Naive B cell (primary cell): ENCODE results near the gene FBLN7. TPM values are rescaled to one million over a fixed set of nuclear protein-coding genes. Genes with fewer than 3 reads are reported as not detected.

Experiments used
- ATAC-seq, 2 donors: fragments of 150-1000 bp; cut with Tn5 transposase; 2 replicates each; pipeline ENCODE4 v1.10.0; 2021; ENCODE audit warnings: low read depth in 2 of 2, mild to moderate bottlenecking in 2 of 2, moderate library complexity in 2 of 2
- DNase-seq: peaks from one replicate; pipeline ENCODE4 v3.0.0; 2022
- H3K27ac Mint-ChIP-seq, 6 donors: one replicate each; pipeline ENCODE4 v1.8.0; 2020 to 2022; ENCODE audit warnings: mild to moderate bottlenecking in 6 of 6, mixed read lengths in 6 of 6, moderate library complexity in 5 of 6, inconsistent platforms in 2 of 6
- H3K27me3 Mint-ChIP-seq, 3 donors: one replicate each; pipeline ENCODE4 v1.8.0; 2021 to 2022; ENCODE audit warnings: mixed read lengths in 3 of 3, mild to moderate bottlenecking in 1 of 3
- H3K36me3 Mint-ChIP-seq, 2 donors: one replicate each; pipeline ENCODE4 v1.8.0; 2020 to 2022; ENCODE audit warnings: mixed read lengths in 2 of 2, inconsistent platforms in 1 of 2, mild to moderate bottlenecking in 1 of 2
- H3K4me1 Mint-ChIP-seq, 3 donors: one replicate each; pipeline ENCODE4 v1.8.0; 2020 to 2022; ENCODE audit warnings: mixed read lengths in 3 of 3, inconsistent platforms in 1 of 3, mild to moderate bottlenecking in 1 of 3, moderate library complexity in 1 of 3
- H3K4me3 Mint-ChIP-seq, 8 donors: one replicate each; pipeline ENCODE4 v1.8.0; 2020 to 2022; ENCODE audit warnings: mild to moderate bottlenecking in 8 of 8, mixed read lengths in 8 of 8, moderate library complexity in 8 of 8, inconsistent platforms in 2 of 8
- H3K9me3 Mint-ChIP-seq, 7 donors: one replicate each; pipeline ENCODE4 v1.8.0; 2020 to 2022; ENCODE audit warnings: mixed read lengths in 7 of 7, mild to moderate bottlenecking in 5 of 7, inconsistent platforms in 2 of 7, moderate library complexity in 1 of 7
- polyA plus RNA-seq, 6 donors: library from polyadenylated mRNA; unstranded; fragments of 300-500 nt; fragmentation: Illumina TruSeq; gene quantifications; one replicate each; pipeline ENCODE4 v1.2.3, GENCODE V29; 2021; ENCODE audit warnings: low read depth in 6 of 6

FBLN7 gene
- polyA plus RNA-seq, 6 donors from 2014 or later: 0.18 to 0.23 TPM; not detected in 4

GRCh38 chr2:112185131-112185530 lies 46.9 kb downstream of the FBLN7 start:
- H3K4me1 Mint-ChIP-seq: peaks cover 15 to 24% (median 20%) of the 10 kb centered on the region in 3 donors
- peaks cover 10 to 19% (median 12%) of the 10 kb centered on the region in 3 donors for H3K27me3 Mint-ChIP-seq
- no peak overlapping the region for H3K4me3 Mint-ChIP-seq
- no peak overlapping the region for H3K27ac Mint-ChIP-seq
- DNase-seq (no peak), ATAC-seq (no peak)
- H3K9me3 Mint-ChIP-seq: peaks cover 0 to 9% (median 3%) of the 10 kb centered on the region in 7 donors
- no peaks in the 10 kb centered on the region for H3K36me3 Mint-ChIP-seq

- DNase-seq: no peak
- peaks cover 15 to 24% (median 20%) of the 10 kb centered on the region in 3 donors for H3K4me1 Mint-ChIP-seq
- H3K27me3 Mint-ChIP-seq: peaks cover 0 to 8% (median 5%) of the 10 kb centered on the region in 3 donors
- ATAC-seq: no peak
- no peaks in the 10 kb centered on the region for H3K9me3 Mint-ChIP-seq
- H3K27ac Mint-ChIP-seq: peak overlapping the region in 3 of 6 donors; percentile 66 to 92 (median 84)
- H3K36me3 Mint-ChIP-seq: no peaks in the 10 kb centered on the region
- H3K4me3 Mint-ChIP-seq: no peak overlapping the region
Measured at GRCh38 chr2:112187046-112187715, 49.0 kb downstream of the FBLN7 start.

- Mint-ChIP-seq H3K4me3 (peak overlapping the region in 6 of 8 donors; percentile 13 to 59 (median 34)), H3K27me3 (peaks cover 0 to 6% (median 0%) of the 10 kb centered on the region in 3 donors), H3K36me3 (no peaks in the 10 kb centered on the region), H3K27ac (peak overlapping the region; percentile 9 to 92 (median 68)), H3K9me3 (no peaks in the 10 kb centered on the region), H3K4me1 (peaks cover 15 to 24% (median 20%) of the 10 kb centered on the region in 3 donors)
- ATAC-seq (peak; percentile 58 to 76), DNase-seq (peak; percentile 21)
Measured at GRCh38 chr2:112187805-112188596, 49.8 kb downstream of the FBLN7 start.

DNA sequence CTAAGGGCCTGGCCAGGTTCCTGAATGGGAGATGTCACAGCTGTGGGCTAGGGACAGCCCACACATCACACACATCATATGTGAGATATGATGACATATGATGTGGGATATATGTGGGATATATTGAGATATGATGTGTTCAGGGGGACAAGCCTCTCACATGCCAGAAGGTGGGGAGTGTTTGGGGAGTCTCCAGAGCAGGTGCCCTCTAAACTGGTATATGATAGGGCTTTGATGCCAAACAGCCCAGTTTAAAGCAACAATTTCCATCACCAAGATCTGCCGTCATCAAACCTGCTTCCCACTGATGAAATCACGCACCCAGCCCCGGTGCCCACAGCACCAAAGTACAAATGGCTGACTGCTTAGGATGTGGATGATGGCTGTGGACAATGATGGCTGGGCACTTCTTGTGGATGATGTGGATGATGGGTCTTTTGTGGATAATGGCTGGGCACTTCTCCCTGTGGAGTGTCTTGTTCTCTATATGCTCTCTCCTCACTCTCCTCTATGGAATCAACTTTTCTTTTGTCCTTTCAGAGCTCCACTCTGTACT lies 50.9 kb downstream of the FBLN7 start:
- ATAC-seq (no peak), DNase-seq (no peak)
- Mint-ChIP-seq H3K27ac (peak overlapping the region in 2 of 6 donors; percentile 7 to 84), H3K4me1 (peaks cover 15 to 24% (median 20%) of the 10 kb centered on the region in 3 donors), H3K27me3 (no peaks in the 10 kb centered on the region), H3K9me3 (no peaks in the 10 kb centered on the region), H3K4me3 (no peak overlapping the region), H3K36me3 (no peaks in the 10 kb centered on the region)

DNA sequence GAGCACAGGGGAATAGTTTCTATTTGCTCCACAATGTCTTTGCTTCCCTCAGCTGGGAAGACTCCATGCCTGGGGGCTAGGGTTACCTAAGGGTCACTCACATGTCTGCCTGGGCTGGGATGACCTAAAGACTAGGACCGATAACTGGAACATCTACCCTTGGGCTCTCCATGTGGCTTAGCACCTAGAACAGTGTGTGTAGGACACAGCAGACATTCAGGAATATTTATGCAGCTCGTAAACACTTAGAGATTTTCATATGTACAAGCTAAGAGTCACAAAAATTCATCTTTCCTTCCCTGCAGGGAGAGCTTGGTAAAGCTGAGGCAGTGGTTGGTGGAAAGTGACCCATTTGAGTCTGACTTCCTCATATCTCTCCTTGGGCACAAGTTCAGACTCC lies 55.8 kb downstream of the FBLN7 start:
- Mint-ChIP-seq H3K4me1 (peaks cover 0 to 3% (median 0%) of the 10 kb centered on the region in 3 donors), H3K36me3 (no peaks in the 10 kb centered on the region), H3K4me3 (no peak overlapping the region), H3K27me3 (peaks cover 0 to 7% (median 0%) of the 10 kb centered on the region in 3 donors), H3K27ac (no peak overlapping the region), H3K9me3 (no peaks in the 10 kb centered on the region)
- DNase-seq (no peak), ATAC-seq (no peak)

GRCh38 chr2:112194482-112194881 lies 56.3 kb downstream of the FBLN7 start:
- no peak overlapping the region for H3K27ac Mint-ChIP-seq
- DNase-seq: no peak
- no peak for ATAC-seq
- no peaks in the 10 kb centered on the region for H3K4me1 Mint-ChIP-seq
- H3K27me3 Mint-ChIP-seq: peaks cover 0 to 10% (median 0%) of the 10 kb centered on the region in 3 donors
- peaks cover 0 to 3% (median under 1%) of the 10 kb centered on the region in 7 donors for H3K9me3 Mint-ChIP-seq
- H3K36me3 Mint-ChIP-seq: peaks cover 0 to 2% of the 10 kb centered on the region in 2 donors
- no peak overlapping the region for H3K4me3 Mint-ChIP-seq

DNA sequence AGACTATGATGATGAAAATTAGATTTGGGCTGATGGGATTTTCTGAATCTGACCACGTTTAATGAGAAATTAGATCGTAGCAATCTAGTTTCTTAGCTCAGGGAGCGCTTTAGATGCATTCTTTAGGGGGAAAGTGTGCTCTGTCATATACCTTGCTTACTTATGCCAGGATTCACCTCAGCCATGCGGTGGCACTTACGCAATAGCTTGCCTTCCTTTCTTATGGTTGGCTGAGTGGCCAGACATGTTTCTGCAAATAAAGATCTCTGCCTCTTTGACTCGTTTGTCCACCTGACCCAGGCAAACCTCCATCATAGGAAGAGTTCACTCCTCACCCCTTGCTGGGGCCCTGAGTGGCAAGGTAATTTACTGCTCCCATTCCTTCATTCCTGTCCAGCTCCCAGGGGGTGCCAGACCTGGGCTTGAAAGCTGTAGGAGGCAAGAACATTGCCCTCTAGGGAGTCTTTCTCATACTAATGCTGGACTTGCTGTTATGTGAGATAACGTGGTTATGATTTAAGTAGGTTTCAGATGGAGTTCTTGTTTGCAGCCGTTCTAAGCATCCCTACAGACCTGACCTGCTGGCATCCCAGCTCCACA lies 57.1 kb downstream of the FBLN7 start:
- Mint-ChIP-seq H3K4me1 (no peaks in the 10 kb centered on the region), H3K4me3 (no peak overlapping the region), H3K36me3 (peaks cover 0 to 5% of the 10 kb centered on the region in 2 donors), H3K27me3 (peaks cover 0 to 12% (median 0%) of the 10 kb centered on the region in 3 donors), H3K9me3 (peaks cover 0 to 9% (median 3%) of the 10 kb centered on the region in 7 donors), H3K27ac (no peak overlapping the region)
- no peak for ATAC-seq
- no peak for DNase-seq

- Mint-ChIP-seq H3K4me1 (no peaks in the 10 kb centered on the region), H3K27ac (no peak overlapping the region), H3K27me3 (peaks cover 0 to 12% (median 0%) of the 10 kb centered on the region in 3 donors), H3K36me3 (peaks cover 0 to 5% of the 10 kb centered on the region in 2 donors), H3K4me3 (no peak overlapping the region), H3K9me3 (peaks cover 0 to 13% (median 3%) of the 10 kb centered on the region in 7 donors)
- DNase-seq (no peak), ATAC-seq (no peak)
Measured at GRCh38 chr2:112195950-112196349, 57.8 kb downstream of the FBLN7 start.

DNA sequence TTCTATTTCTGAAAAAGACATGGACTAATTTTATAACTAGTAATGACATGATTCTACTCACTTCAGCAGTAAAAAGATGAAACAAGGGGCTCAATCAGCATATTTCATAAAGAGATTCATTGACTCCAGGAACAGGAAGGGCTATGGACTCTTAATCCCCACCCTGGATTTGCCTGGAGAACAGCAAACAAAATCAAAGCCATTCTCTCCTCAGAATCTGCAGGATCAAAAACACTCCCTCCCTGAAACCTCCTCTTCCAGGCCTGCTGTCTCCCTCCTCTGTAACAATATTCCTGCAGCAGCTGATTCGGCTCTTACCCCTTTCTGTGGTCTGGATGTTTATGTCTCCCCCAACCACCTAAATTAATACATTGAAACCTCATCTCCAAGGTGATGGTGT lies 59.7 kb downstream of the FBLN7 start:
- peaks cover 2 to 5% of the 10 kb centered on the region in 2 donors for H3K36me3 Mint-ChIP-seq
- peaks cover 2 to 21% (median 6%) of the 10 kb centered on the region in 7 donors for H3K9me3 Mint-ChIP-seq
- DNase-seq (no peak), ATAC-seq (no peak)
- H3K27me3 Mint-ChIP-seq: peaks cover 0 to 12% (median 0%) of the 10 kb centered on the region in 3 donors
- H3K4me1 Mint-ChIP-seq: no peaks in the 10 kb centered on the region
- H3K4me3 Mint-ChIP-seq: no peak overlapping the region
- H3K27ac Mint-ChIP-seq: no peak overlapping the region

DNA sequence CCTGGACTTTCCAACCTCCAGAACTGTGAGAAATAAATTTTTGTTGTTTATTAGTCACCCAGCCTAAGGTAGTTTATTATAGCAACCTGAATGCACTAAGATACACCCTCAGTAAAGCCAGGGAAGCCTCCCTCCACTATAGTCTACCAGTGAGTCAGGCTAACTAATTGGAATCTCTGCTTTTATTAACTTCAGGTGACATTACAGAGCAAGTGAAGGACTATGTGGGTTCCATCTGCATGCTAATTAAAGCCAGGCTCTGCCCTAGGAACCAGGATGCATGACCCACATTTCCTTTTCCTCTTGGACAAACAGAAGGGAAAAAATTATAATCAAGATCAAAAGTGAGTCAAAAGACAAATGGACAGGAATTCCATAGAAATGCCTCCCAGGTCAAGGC lies 60.6 kb downstream of the FBLN7 start:
- DNase-seq (no peak), ATAC-seq (no peak)
- Mint-ChIP-seq H3K27me3 (peaks cover 0 to 12% (median 0%) of the 10 kb centered on the region in 3 donors), H3K27ac (no peak overlapping the region), H3K36me3 (peaks cover 5 to 6% of the 10 kb centered on the region in 2 donors), H3K9me3 (peaks cover 3 to 30% (median 14%) of the 10 kb centered on the region in 7 donors), H3K4me1 (no peaks in the 10 kb centered on the region), H3K4me3 (no peak overlapping the region)

- DNase-seq (no peak), ATAC-seq (no peak)
- H3K27me3 Mint-ChIP-seq: peaks cover 0 to 12% (median 2%) of the 10 kb centered on the region in 3 donors
- H3K36me3 Mint-ChIP-seq: peaks cover 6 to 8% of the 10 kb centered on the region in 2 donors
- no peaks in the 10 kb centered on the region for H3K4me1 Mint-ChIP-seq
- peaks cover 5 to 34% (median 17%) of the 10 kb centered on the region in 7 donors for H3K9me3 Mint-ChIP-seq
- H3K4me3 Mint-ChIP-seq: no peak overlapping the region
- H3K27ac Mint-ChIP-seq: no peak overlapping the region
Measured at GRCh38 chr2:112199188-112199587, 61.0 kb downstream of the FBLN7 start.

GRCh38 chr2:112201696-112202430 lies 63.7 kb downstream of the FBLN7 start:
- no peak for ATAC-seq
- Mint-ChIP-seq H3K4me1 (no peaks in the 10 kb centered on the region), H3K27ac (no peak overlapping the region)

More at GRCh38 chr2:112201696-112202430, 63.7 kb downstream of the FBLN7 start:
- Mint-ChIP-seq H3K9me3 (peaks cover 7 to 58% (median 22%) of the 10 kb centered on the region in 7 donors), H3K4me3 (no peak overlapping the region), H3K27me3 (peaks cover 0 to 19% (median 4%) of the 10 kb centered on the region in 3 donors), H3K36me3 (peaks cover 9 to 12% of the 10 kb centered on the region in 2 donors)
- DNase-seq: no peak
